Nephron progenitor cell (in vitro differentiated cells): ENCODE measurements around the gene RIC8A.
"Not testable (repeated sequence)": the region's sequence is repeated elsewhere in the genome, so short reads cannot be mapped to it uniquely, and the experiment has no call there.

Source experiments
- DNase-seq: peaks from one replicate; pipeline ENCODE4 v3.0.0; 2021
- H3K27ac Mint-ChIP-seq: 2 replicates; pipeline ENCODE4 v1.8.0; 2021; ENCODE audit warnings: mild to moderate bottlenecking, moderate library complexity, mixed read lengths
- H3K27me3 Mint-ChIP-seq: 2 replicates; pipeline ENCODE4 v1.8.0; 2021; ENCODE audit warnings: mild to moderate bottlenecking, low read depth, mixed read lengths; ENCODE audit not compliant: poor library complexity
- H3K36me3 Mint-ChIP-seq: 2 replicates; pipeline ENCODE4 v1.8.0; 2021; ENCODE audit warnings: low read depth, mixed read lengths
- H3K4me1 Mint-ChIP-seq: 2 replicates; pipeline ENCODE4 v1.8.0; 2021; ENCODE audit warnings: mixed read lengths
- H3K4me3 Mint-ChIP-seq: 2 replicates; pipeline ENCODE4 v1.8.0; 2021; ENCODE audit warnings: mild to moderate bottlenecking, moderate library complexity, mixed read lengths
- H3K9me3 Mint-ChIP-seq: 2 replicates; pipeline ENCODE4 v1.8.0; 2021; ENCODE audit warnings: mild to moderate bottlenecking, moderate library complexity, mixed read lengths
- TF ChIP-seq, protein P1 (sequence below): fragments of 200-600 bp; sonication (generic); IDR thresholded peaks from 2 replicates; pipeline ENCODE4 v1.5.0; 2021; ENCODE audit warnings: antibody characterized with exemption

RIC8A gene

GRCh38 chr11:207208-207862 is at the start of gene RIC8A, which contains the start of gene BET1L:
RIC8A (plus strand) TSS chr11:207708; CDS start chr11:208855, 1,147 bp downstream.
BET1L (minus strand) TSS chr11:207399; CDS start chr11:207321, 78 bp downstream.
- Mint-ChIP-seq H3K36me3 (peaks cover 24% of the 10 kb centered on the region), H3K27ac (peak within 1 kb of the TSS; percentile 100), H3K4me1 (peaks cover 34% of the 10 kb centered on the region), H3K27me3 (no peaks in the 10 kb centered on the region), H3K4me3 (peak within 1 kb of the TSS; percentile 97), H3K9me3 (no peaks in the 10 kb centered on the region)
- peak; percentile 97 for DNase-seq
- TF ChIP-seq, protein P1, sequence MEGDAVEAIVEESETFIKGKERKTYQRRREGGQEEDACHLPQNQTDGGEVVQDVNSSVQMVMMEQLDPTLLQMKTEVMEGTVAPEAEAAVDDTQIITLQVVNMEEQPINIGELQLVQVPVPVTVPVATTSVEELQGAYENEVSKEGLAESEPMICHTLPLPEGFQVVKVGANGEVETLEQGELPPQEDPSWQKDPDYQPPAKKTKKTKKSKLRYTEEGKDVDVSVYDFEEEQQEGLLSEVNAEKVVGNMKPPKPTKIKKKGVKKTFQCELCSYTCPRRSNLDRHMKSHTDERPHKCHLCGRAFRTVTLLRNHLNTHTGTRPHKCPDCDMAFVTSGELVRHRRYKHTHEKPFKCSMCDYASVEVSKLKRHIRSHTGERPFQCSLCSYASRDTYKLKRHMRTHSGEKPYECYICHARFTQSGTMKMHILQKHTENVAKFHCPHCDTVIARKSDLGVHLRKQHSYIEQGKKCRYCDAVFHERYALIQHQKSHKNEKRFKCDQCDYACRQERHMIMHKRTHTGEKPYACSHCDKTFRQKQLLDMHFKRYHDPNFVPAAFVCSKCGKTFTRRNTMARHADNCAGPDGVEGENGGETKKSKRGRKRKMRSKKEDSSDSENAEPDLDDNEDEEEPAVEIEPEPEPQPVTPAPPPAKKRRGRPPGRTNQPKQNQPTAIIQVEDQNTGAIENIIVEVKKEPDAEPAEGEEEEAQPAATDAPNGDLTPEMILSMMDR: no peak

GRCh38 chr11:180242-180641 is 27.3 kb upstream of the RIC8A start:
- TF ChIP-seq, protein P1: peak; percentile 23
- H3K4me1 Mint-ChIP-seq, H3K9me3 Mint-ChIP-seq, H3K27ac Mint-ChIP-seq, H3K36me3 Mint-ChIP-seq, H3K27me3 Mint-ChIP-seq, DNase-seq, H3K4me3 Mint-ChIP-seq: not testable (repeated sequence)

DNA sequence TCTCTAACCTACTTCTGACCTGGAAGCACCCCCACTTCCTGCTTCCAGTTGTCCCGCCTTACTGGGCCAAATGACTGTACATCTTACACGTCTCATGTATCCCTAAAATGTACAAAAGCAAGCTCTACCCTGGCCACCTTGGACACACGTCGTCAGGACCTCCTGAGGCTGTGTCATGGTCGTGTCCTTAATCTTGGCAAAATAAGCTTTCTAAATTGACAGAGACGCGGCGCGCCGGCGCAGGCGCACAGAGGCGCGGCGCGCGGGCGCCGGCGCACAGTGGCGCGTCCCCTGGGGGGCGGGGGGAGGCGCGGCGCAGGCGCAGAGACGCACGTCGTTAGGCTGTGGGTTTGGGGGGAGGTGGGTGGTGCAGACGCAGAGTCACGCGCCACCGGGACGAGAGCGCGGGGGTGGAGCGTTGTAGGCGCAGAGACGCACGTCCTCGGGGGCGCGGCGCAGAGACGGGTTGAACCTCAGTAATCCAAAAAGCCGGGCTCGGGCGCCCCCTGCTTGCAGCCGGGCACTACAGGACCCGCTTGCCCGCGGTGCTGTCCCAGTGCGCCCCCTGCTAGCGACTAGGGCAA is 18.2 kb upstream of the RIC8A start:
- not testable (repeated sequence) for H3K27ac Mint-ChIP-seq, DNase-seq

GRCh38 chr11:189843-190311 is 17.6 kb upstream of the RIC8A start:
- H3K4me3 Mint-ChIP-seq, H3K36me3 Mint-ChIP-seq, H3K9me3 Mint-ChIP-seq, H3K27me3 Mint-ChIP-seq, H3K4me1 Mint-ChIP-seq, H3K27ac Mint-ChIP-seq: not testable (repeated sequence)
- DNase-seq: peak; percentile 2

More for the DNA sequence above, 18.2 kb upstream of the RIC8A start:
- H3K4me1 Mint-ChIP-seq, H3K9me3 Mint-ChIP-seq, H3K4me3 Mint-ChIP-seq, H3K27me3 Mint-ChIP-seq, H3K36me3 Mint-ChIP-seq: not testable (repeated sequence)

DNA sequence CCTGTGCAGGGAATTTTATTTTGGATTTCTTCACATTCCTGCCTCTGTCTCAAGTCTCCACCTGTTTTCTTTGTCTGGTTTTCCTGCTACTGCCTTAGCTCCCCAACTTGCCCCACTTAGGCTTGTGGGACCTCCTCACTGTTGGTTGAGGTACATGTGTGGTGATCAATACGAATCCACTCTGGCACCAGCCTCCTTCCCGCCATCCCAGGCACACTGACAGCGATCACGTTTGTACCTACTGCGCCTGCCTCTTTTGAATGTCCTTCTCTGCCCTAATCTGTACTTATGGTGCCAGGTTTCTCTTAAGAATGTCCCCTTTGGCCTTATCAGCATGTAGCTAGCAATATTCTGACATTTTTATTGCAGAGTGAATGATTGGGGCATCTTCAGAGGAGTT is 17.0 kb upstream of the RIC8A start:
- H3K4me1 Mint-ChIP-seq, H3K27me3 Mint-ChIP-seq, H3K27ac Mint-ChIP-seq: not testable (repeated sequence)

GRCh38 chr11:191490-192478 is 15.7 kb upstream of the RIC8A start:
- not testable (repeated sequence) for H3K4me1 Mint-ChIP-seq, H3K27me3 Mint-ChIP-seq, H3K27ac Mint-ChIP-seq

More for the DNA sequence above, 17.0 kb upstream of the RIC8A start:
- DNase-seq, H3K4me3 Mint-ChIP-seq, H3K9me3 Mint-ChIP-seq, H3K36me3 Mint-ChIP-seq: not testable (repeated sequence)

DNA sequence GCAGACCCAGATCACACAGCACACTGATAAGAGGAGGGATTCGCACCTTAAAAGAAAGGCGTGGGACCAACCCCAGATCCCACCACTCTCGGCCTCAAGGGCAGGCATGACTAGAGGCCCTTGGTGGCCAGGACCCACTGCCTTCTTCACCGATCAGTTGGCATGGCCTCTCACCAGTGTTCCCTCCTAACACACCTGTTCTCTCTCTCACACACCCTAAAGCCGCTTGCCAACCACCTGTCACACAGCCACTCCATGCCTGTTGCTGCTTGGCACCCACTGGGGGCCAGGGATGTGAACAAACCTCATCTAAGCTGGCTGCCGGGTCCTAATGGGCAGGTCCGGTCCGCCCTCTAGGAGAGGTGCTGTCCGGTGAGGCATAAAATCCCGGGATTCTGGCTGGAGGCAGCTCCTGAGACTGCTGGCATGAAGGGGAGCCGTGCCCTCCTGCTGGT is 14.8 kb upstream of the RIC8A start, which contains the start of gene SCGB1C1:
Gene SCGB1C1 (plus strand): TSS at position 405 of the 455 bp plus-strand sequence. CDS start 22 bp downstream, at position 427.
- H3K9me3 Mint-ChIP-seq, H3K4me3 Mint-ChIP-seq: not testable (repeated sequence)

More at GRCh38 chr11:191490-192478, 15.7 kb upstream of the RIC8A start:
- H3K4me3 Mint-ChIP-seq, DNase-seq, H3K36me3 Mint-ChIP-seq, H3K9me3 Mint-ChIP-seq: not testable (repeated sequence)

DNA sequence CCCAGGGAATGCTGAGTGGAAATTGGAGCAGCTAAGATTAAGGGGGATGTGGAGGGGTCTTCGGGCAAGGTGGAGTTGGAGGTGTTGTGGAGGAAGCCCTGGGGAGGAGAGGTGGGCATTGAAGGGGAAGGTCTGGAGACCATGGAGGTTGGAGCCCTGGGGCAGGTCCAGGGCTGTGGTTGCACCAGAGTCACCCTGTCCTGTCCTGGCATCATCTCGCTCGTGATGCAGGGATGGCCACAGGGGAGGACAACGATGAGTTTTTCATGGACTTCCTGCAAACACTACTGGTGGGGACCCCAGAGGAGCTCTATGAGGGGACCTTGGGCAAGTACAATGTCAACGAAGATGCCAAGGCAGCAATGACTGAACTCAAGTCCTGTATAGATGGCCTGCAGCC is 14.0 kb upstream of the RIC8A start:
- H3K27ac Mint-ChIP-seq, H3K36me3 Mint-ChIP-seq, DNase-seq, H3K27me3 Mint-ChIP-seq, H3K9me3 Mint-ChIP-seq, H3K4me1 Mint-ChIP-seq, H3K4me3 Mint-ChIP-seq: not testable (repeated sequence)

More for the DNA sequence above, 14.8 kb upstream of the RIC8A start, which contains the start of gene SCGB1C1:
- not testable (repeated sequence) for H3K27ac Mint-ChIP-seq, DNase-seq, H3K27me3 Mint-ChIP-seq, H3K4me1 Mint-ChIP-seq, H3K36me3 Mint-ChIP-seq
